ENCODE data around the gene ARHGAP24. TPM values are rescaled to one million over a fixed set of nuclear protein-coding genes. Genes with fewer than 3 reads are reported as not detected.

The ARHGAP24 gene
- total and polyA plus RNA-seq, 12 donors: 6.7 to 35.5 (median 23.9) TPM

- no peak overlapping the region for H3K4me3 ChIP-seq
- H3K27me3 ChIP-seq: no peaks in the 10 kb centered on the region
- peak in 1 of 2 donors; percentile 15 for DNase-seq
- no peaks in the 10 kb centered on the region for H3K36me3 ChIP-seq
- TF ChIP-seq CTCF (IDR thresholded peaks at IDR 0.05): no peak
- WGBS, 2 donors: 52 to 55% methylated on average over 2 of the region's 2 CpGs
- peaks cover 0 to 25% (median 12%) of the 10 kb centered on the region in 9 donors for H3K4me1 ChIP-seq
- peak in 7 of 8 donors; percentile 41 to 96 (median 87) for ATAC-seq
- H3K27ac ChIP-seq: peak overlapping the region in 6 of 10 donors; percentile 3 to 73 (median 22)
- H3K9me3 ChIP-seq: peaks cover 0 to 42% (median 0%) of the 10 kb centered on the region in 11 donors
- intact Hi-C loops (cut with DNase I): no loop called here
These were observed 379.6 kb downstream of the ARHGAP24 start for GRCh38 chr4:85854546-85854945.

- no peaks in the 10 kb centered on the region for H3K36me3 ChIP-seq
- H3K4me3 ChIP-seq: no peak overlapping the region
- H3K9me3 ChIP-seq: no peaks in the 10 kb centered on the region
- no peak for DNase-seq
- H3K4me1 ChIP-seq: peaks cover 0 to 20% (median 11%) of the 10 kb centered on the region in 9 donors
- H3K27ac ChIP-seq: peak overlapping the region in 1 of 10 donors; percentile 8
- no peak for TF ChIP-seq CTCF (IDR thresholded peaks at IDR 0.05)
- WGBS, 2 donors: 61 to 62% methylated on average over 6 of the region's 6 CpGs
- peak in 1 of 8 donors; percentile 67 for ATAC-seq
- intact Hi-C loops (cut with DNase I): no loop called here
- no peaks in the 10 kb centered on the region for H3K27me3 ChIP-seq
These were observed 385.3 kb downstream of the ARHGAP24 start for GRCh38 chr4:85860066-85860740.

GRCh38 chr4:85861064-85861765 is 386.3 kb downstream of the ARHGAP24 start:
- Histone ChIP-seq H3K36me3 (no peaks in the 10 kb centered on the region), H3K27ac (no peak overlapping the region), H3K4me3 (no peak overlapping the region), H3K27me3 (no peaks in the 10 kb centered on the region), H3K4me1 (peaks cover 0 to 26% (median 13%) of the 10 kb centered on the region in 9 donors), H3K9me3 (no peaks in the 10 kb centered on the region)
- no peak for TF ChIP-seq CTCF (IDR thresholded peaks at IDR 0.05)
- WGBS, 2 donors: 74% methylated on average over 5 of the region's 5 CpGs
- ATAC-seq (no peak), DNase-seq (no peak)
- intact Hi-C loops (cut with DNase I): no loop called here

GRCh38 chr4:85862896-85863295 is 387.9 kb downstream of the ARHGAP24 start:
- H3K4me1 ChIP-seq: peaks cover 0 to 43% (median 30%) of the 10 kb centered on the region in 9 donors
- H3K4me3 ChIP-seq: no peak overlapping the region
- ATAC-seq (no peak), DNase-seq (no peak)
- intact Hi-C loops (cut with DNase I): no loop called here
- no peaks in the 10 kb centered on the region for H3K36me3 ChIP-seq
- 86 to 90% methylated on average over 4 of the region's 4 CpGs for WGBS, 2 donors
- H3K27me3 ChIP-seq: no peaks in the 10 kb centered on the region
- no peak overlapping the region for H3K27ac ChIP-seq
- no peaks in the 10 kb centered on the region for H3K9me3 ChIP-seq
- no peak for TF ChIP-seq CTCF (IDR thresholded peaks at IDR 0.05)
